DMS 273 (cell line): ENCODE measurements around the gene UBE2Z.
A peak's percentile ranks its signal among the peaks of the same experiment; 100 is the strongest.
"Not testable (repeated sequence)": the region's sequence is repeated elsewhere in the genome, so short reads cannot be mapped to it uniquely, and the experiment has no call there.

Experiments used
- DNase-seq: peaks from one replicate; lab custom pipeline; 2025; ENCODE audit not compliant: unreplicated experiment; lab: John Stamatoyannopoulos, UW

The UBE2Z gene

GRCh38 chr17:48903401-48903800 is 4.8 kb upstream of the UBE2Z start:
- no peak for DNase-seq

DNA sequence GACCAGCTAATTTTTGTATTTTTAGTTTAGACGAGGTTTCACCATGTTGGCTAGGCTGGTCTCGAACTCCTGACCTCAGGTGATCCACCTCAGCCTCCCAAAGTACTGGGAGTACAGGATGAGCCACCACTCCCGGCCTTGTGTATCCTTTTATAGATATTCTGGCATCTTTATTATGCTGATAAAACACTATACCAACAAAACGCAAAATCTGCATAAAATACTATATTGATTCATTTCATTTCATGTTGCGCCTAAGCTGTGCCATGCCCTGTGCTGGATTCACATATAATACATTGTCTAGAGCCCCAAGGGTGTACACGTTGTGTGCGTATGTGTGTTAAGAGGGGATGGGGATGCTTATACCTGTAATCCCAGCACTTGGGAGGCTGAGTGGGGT is 3.8 kb upstream of the UBE2Z start:
- no peak for DNase-seq

DNA sequence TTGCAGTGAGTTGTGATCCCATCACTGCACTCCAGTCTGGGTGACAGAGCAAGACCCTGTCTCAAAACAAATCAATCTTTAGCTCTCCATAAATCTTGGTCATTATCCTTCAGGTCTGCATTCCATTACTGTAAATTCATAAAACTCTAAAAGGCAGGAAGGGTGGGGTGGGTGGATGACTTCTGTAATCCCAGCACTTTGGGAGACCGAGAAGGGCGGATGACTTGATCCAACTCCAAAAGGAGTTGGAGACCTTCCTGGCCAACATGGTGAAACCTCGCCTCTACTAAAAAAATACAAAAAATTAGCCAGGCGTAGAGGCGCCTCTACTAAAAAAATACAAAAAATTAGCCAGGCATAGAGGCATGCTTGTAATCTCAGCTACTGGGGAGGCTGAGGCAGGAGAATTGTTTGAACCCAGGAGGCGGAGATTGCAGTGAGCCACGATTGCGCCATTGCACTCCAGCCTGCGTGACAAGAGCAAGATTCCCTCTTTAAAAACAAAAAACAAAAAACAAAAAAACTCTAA is 2.2 kb upstream of the UBE2Z start:
- DNase-seq = no peak

DNA sequence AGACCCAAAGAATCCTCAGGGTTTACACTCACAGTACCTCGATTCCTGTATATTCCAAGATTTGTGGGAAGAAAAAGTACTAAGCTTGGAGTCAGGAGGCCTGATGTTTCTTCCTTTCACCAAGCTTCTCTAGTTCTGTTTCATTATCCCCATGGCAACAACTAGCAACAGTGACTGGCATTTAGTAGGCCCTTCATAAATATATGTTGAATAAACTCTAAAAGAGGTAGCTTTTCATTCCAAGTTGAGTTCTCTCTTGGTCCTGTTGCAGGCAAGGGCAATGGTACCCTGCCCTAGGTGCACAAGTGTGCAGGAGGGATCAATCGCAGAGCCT is 527 bp upstream of the UBE2Z start:
- DNase-seq = no peak

GRCh38 chr17:48908853-48909394 is 717 bp downstream of the UBE2Z start:
- DNase-seq = peak; percentile 96

- no peak for DNase-seq
Measured at GRCh38 chr17:48909783-48910182, 1.6 kb downstream of the UBE2Z start.

DNA sequence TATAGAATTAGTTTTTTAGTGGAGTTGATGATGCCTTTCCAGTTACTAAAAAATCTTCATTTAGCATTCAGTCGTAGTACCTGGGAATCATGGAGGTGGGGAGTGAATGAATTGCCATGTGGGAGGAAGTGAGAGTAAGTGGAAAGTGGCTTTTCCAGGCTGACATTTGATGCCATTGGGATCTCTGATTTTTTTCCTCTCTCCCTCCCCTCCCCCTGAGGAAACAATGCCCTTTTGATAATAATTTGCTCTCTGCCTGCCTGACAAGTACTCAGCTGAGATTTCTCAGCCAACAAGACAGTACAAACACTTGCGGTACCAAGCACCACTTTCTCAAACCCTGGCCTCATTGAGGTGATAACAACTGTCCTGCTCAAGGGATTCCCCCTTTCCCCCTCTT is 2.2 kb downstream of the UBE2Z start:
- no peak for DNase-seq

- no peak for DNase-seq
Measured at GRCh38 chr17:48912476-48912875, 4.3 kb downstream of the UBE2Z start.

DNA sequence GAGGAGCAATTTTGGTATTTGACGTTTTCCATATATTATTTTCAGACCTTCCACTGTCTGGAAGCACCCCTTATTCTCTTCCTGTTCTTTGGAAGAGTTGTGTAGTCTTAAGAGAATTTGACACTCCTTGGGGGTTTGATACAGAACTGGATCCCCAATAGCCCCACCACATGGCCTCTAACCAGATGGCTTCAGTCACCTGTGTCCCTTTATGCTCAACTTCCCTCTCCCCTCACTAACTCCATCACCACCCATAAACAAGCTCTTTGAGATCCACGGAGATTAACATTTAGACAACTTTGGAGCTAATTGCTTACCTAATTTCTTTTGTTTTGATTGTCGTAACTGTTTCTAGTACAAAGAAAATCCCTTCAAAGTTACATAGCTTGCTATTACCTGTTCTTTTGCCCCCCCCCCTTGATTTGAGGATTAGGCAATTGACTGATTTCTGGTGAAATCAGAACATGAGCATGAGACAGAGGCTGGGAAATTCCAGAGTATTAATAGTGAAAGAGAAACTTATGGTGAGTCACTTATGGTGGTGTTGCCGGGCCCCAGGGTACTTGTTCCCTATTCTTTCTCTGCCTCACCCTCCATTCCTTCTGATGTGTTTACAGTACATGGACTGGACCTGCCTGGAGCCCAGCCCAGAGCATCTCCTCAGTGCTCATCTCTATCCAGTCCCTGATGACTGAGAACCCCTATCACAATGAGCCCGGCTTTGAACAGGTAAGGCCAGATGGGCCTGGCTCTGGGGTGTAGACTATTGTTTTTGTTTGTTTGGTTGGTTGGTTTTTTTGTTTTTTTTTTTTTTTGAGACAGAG is 7.5 kb downstream of the UBE2Z start:
- no peak for DNase-seq

- no peak for DNase-seq
Measured at GRCh38 chr17:48925251-48925990, 17.2 kb downstream of the UBE2Z start.

DNA sequence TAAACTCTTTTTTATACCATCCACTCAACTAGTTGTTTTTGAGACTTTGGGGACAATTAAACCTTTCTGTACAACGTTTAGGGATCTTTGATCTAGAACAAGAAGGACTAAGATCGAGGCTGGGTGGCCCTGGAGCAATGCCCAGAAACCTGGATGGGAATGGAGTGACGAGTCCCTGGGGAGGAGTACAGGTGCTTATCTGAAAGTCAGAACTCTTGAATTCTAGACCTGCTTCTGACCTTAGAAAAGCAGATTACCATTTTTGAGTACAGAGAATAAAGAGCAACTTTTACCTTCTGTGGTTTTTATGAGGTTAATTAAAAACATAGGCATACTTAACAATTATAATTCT is 17.8 kb downstream of the UBE2Z start:
- DNase-seq = no peak

DNA sequence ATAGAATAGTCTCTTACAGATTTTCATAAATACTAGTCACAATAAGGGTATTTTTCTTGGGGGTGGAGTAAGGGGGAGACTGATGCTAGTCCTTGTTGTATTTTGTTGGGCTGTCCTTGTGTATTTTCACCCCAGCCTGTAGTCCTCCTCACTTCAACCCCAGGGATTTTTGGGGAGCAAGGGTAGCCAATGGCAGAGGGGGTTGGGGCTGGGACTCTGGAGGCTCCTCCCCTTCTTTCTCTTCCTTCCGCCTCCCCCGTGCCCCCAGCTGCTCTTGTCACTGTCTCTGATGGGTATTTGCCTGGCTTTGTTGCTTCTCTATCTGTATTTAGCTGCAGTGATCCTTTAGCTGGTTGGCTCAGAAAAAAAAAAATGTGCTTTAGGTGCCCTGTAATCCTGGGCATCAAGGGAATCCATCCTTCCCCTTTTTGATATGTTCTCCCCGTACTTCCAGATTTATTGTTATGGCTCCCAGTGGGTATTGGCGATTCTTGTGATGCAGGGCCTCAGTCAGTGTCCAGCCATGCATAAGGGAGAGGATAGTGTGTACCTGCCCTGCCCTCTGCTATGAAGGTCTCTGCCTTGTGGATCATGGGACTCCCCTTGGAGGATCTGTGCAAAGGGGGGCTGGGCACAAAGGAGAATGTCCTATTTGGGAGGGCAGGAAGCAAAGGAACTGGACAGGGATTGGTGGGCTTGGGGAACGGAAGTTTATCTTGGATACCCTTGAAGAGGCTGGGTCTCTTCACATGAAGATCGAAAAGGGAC is 20.0 kb downstream of the UBE2Z start:
- DNase-seq = no peak

DNA sequence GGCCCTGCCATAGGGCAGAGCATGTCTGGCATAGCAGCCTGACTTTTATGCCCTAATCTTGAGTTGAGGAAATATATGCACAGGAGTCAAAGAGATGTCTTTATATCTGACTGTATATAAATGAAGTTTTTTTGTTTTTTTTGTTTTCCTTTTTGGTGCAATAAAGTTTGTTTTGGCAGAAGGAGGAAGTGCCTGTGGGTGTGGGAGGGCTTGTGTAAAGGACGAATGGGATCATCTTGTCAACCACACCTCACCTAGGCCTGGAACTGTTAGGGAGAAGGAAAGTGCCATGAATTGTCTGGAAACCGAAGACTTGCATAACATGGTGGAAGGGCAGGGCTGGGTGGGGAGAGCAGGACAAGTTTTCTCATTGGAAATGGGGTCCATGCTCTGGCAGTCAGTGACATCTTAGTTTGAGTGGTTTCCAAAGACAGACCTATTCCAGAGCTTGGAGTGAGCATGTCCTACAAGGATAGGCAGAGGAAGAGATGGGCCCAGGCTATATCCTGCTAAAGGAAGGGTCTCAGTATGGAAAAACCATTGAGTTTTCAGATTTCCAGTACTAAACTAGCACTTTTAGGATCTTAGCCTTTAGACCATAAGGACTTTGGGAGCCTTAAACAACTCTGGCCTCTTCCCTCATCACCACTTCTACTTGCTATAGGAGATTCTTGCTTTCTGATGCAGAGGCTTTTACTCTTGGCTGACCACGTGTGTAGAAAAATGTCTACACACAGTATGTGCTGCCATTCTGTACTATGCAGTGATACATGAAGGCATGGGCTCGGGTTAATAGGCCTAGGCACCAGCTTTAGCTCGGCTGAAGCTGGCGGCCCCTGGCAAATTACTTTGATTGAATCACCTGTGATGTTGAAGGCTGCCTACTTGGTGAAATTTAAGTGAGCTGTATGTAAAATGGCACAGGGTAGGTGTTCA is 20.9 kb downstream of the UBE2Z start:
- no peak for DNase-seq

- DNase-seq = no peak
Measured at GRCh38 chr17:48929812-48930165, 21.6 kb downstream of the UBE2Z start.

DNA sequence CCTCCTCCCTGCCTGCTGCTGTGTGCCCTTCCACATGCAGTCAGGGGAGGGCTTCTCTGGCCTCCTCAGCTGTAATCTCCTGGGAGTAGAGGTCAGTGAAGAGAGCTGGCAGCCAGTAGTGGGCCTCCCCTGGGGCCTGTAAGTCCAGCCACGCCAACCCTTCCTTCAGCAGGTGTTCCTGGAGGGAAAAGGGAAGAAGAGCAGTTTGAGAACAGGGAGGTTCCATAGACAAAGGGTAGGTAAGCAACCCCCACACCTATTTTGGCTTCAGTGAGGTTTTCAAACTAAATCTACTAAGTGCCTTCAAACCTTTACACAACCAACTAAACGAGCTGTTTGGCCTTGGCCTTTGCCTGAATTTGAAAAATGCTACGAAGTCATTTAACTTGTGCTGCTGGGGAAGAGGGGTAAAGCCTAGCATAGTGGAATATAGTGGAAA is 22.2 kb downstream of the UBE2Z start:
- DNase-seq = no peak

DNA sequence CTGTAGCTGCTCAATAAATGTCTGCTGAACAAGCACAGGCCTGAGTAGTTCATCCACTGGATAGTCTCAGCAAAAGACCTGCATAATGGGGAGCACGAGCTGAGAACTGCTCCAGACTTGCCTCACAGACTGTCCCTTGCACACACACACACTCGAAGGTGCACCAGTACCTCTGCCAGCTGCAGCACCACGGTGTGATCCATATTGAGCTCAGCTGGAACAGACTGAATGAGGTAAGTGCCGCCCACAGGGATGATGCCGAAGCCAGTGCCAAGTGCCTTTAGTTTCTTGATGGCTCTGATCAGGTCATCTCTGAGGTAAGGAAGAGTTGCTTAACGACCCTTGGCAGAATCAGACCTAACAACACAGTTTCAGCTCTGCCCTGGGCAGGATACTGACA is 24.8 kb downstream of the UBE2Z start:
- DNase-seq = no peak

DNA sequence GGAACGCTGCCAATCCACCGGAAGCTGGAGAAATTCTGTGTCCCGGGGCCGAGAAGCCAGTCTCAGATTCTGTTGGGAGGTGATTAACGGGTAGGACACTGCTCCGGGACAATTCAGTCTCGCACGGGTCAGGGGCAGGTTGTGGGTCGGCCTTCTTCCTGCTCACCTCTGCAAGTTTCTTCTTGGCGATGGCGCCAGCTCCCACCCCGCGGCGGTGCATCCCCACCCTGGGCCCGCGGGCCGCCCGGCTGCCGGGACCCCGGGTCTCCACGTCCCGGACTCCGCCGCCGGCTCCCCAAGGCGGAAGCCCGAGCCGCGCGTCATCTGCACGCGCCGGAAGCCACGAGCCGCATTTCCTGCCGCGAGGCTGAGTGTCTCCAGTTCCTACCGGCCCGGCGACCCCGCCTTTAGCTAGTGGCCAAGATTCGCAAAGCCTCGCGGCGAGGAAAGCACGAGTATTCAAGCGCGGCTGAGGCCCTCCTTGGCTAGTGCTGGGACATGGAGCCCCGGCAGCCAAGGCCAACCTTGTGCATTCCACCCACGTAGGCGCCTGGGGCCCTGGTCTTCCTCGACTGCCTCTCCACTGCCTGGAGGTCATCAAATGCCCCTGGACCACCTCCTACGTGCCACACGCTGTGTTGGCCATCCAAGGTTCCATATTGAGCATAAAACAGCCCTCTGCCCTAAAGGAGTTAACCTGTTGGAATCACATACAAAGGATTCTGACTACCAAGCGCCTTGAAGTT is 36.5 kb downstream of the UBE2Z start, which contains the start of gene SNF8:
Gene SNF8, minus strand, starts transcription at position 328 of the 746 bp plus-strand sequence. Its CDS starts 108 bp downstream, at position 220.
- peak; percentile 98 for DNase-seq

DNA sequence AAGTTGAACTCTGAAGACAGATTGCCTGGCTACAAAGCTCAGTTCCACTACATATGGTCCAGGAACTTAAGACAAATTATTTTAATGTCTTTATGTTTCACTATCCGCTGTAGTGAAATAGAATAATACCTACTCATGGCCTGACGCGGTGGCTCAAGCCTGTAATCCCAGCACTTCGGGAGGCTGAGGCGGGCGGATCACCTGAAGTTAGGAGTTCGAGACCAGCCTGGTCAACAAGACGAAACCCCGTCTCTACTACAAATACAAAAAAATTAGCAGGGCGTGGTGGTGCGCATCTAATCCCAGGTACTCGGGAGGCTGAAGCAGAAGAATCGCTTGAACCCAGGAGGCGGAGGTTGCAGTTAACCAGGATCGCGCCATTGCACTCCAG is 37.0 kb downstream of the UBE2Z start:
- DNase-seq = not testable (repeated sequence)

DNA sequence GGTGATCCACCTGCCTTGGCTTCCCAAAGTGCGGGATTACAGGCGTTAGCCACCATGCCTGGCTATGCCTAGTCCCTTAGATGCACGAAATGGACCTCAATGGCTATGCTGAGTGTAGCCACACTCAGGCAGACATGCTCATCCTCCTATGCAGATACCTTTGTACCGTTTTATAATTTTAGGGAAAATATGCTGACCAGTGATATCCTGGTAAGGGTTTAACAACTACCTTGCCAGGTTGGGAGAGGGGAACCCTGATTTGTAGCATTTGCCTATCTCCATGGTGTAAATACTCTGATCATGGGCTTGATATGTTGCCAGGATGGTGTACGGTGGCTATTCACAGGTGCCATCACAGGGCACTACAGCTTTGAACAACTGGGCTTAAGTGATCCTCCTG is 43.4 kb downstream of the UBE2Z start:
- DNase-seq = no peak

DNA sequence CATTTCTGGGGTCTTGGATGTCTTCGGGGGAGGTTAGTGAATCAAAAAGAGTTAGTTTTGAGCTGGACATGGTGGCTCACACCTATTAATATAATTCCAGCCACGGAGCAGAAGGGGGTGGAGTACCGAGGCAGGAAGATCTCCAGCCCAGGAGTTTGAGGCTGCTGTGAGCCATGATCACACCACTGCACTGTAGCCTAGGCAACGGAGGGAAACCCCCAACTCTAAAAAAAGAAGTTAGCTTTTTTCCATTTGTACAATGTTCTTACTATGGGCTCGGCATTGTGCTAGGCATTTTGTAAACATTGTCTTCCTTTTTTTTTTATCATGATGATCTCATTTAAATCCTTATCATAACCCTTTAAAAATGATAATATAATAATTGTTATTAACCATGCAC is 44.7 kb downstream of the UBE2Z start:
- no peak for DNase-seq
